ENCODE results near the gene SAPCD2. TPM values are rescaled to one million over a fixed set of nuclear protein-coding genes. Genes with fewer than 3 reads are reported as not detected.

Gene SAPCD2
- polyA plus RNA-seq, 5 donors, result 8.9 to 13.7 (median 10.3) TPM

- no peak for DNase-seq
These were observed 13.1 kb upstream of the SAPCD2 start for GRCh38 chr9:137083394-137084004.

GRCh38 chr9:137082925-137083290, 12.6 kb upstream of the SAPCD2 start:
- DNase-seq, result no peak

GRCh38 chr9:137082222-137082924, 12.0 kb upstream of the SAPCD2 start:
- DNase-seq, result no peak

GRCh38 chr9:137080260-137081122, 10.1 kb upstream of the SAPCD2 start:
- DNase-seq, result no peak

- no peak for DNase-seq
These were observed 9.0 kb upstream of the SAPCD2 start for GRCh38 chr9:137079401-137079787.

GRCh38 chr9:137078701-137079400, 8.5 kb upstream of the SAPCD2 start:
- no peak for DNase-seq

GRCh38 chr9:137077758-137078693, 7.7 kb upstream of the SAPCD2 start:
- DNase-seq, result no peak

GRCh38 chr9:137077010-137077747, 6.8 kb upstream of the SAPCD2 start, which contains the start of gene UAP1L1:
Gene UAP1L1 (plus strand): TSS chr9:137077517. CDS start chr9:137077533, 16 bp downstream.
- peak; percentile 42 to 55 for DNase-seq

- no peak for DNase-seq
These were observed 6.3 kb upstream of the SAPCD2 start for GRCh38 chr9:137076636-137077009.

- no peak for DNase-seq
These were observed 5.0 kb upstream of the SAPCD2 start for GRCh38 chr9:137075275-137075775.

- DNase-seq, result no peak
These were observed 4.4 kb upstream of the SAPCD2 start for GRCh38 chr9:137074657-137075274.

- DNase-seq, result no peak
These were observed 3.6 kb upstream of the SAPCD2 start for GRCh38 chr9:137073992-137074399.

- no peak for DNase-seq
These were observed 925 bp upstream of the SAPCD2 start for GRCh38 chr9:137071282-137071681.

GRCh38 chr9:137070906-137071275, 534 bp upstream of the SAPCD2 start:
- no peak for DNase-seq

- no peak for DNase-seq
These were observed 757 bp downstream of the SAPCD2 start for GRCh38 chr9:137069508-137070091.

- DNase-seq, result no peak
These were observed 1.5 kb downstream of the SAPCD2 start for GRCh38 chr9:137068539-137069507.

GRCh38 chr9:137067860-137068538, 2.4 kb downstream of the SAPCD2 start:
- DNase-seq, result peak in 1 of 2 donors; percentile 69
